ENCODE results near the gene SGMS1. TPM values are rescaled to one million over a fixed set of nuclear protein-coding genes. Genes with fewer than 3 reads are reported as not detected.

SGMS1 gene
- total RNA-seq, 2 donors from 2014 or later, result 32.5 to 35.9 TPM

- H3K9me3 ChIP-seq, result no peaks in the 10 kb centered on the region
- H3K4me3 ChIP-seq, result peak overlapping the region; percentile 27 to 43
- peak; percentile 63 for DNase-seq (ENCODE audit: low spot score)
- H3K27me3 ChIP-seq, result no peaks in the 10 kb centered on the region
- TF ChIP-seq CTCF (IDR thresholded peaks at IDR 0.05), result no peak
- H3K27ac ChIP-seq, result peak overlapping the region; percentile 32 to 89
- H3K36me3 ChIP-seq, result no peaks in the 10 kb centered on the region
- peaks cover 0 to 47% of the 10 kb centered on the region in 2 donors for H3K4me1 ChIP-seq
These were observed 296.7 kb downstream of the SGMS1 start for GRCh38 chr10:50326757-50327701.

DNA sequence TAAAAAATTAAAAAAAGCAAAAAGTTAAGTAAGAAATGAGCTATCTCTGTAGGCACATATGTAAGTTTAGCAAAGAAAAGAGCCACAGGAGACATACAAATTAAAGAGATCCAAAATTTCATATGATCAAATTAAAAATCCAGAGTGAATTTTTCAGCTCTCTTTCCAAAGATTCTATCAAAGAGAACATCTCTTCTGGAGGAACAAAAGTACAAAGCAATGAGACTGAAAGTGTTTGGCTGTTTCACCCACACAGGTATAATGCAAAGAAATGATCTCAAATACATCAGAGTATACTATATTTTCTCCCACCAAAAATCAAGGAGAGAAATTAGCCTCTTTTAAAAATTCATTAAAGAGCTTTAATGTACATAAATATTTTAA, 297.6 kb downstream of the SGMS1 start:
- Histone ChIP-seq H3K4me1 (peaks cover 0 to 54% of the 10 kb centered on the region in 2 donors), H3K36me3 (no peaks in the 10 kb centered on the region), H3K9me3 (no peaks in the 10 kb centered on the region), H3K27ac (peak overlapping the region; percentile 71 to 89), H3K4me3 (peak overlapping the region; percentile 29 to 43), H3K27me3 (no peaks in the 10 kb centered on the region)
- DNase-seq (ENCODE audit: low spot score), result no peak
- TF ChIP-seq CTCF (IDR thresholded peaks at IDR 0.05), result no peak

- Histone ChIP-seq H3K4me3 (peak overlapping the region; percentile 29 to 43), H3K36me3 (no peaks in the 10 kb centered on the region), H3K9me3 (no peaks in the 10 kb centered on the region), H3K4me1 (peaks cover 0 to 56% of the 10 kb centered on the region in 2 donors), H3K27ac (peak overlapping the region; percentile 71 to 89), H3K27me3 (no peaks in the 10 kb centered on the region)
- DNase-seq (ENCODE audit: low spot score), result peak; percentile 86
- no peak for TF ChIP-seq CTCF (IDR thresholded peaks at IDR 0.05)
These were observed 298.1 kb downstream of the SGMS1 start for GRCh38 chr10:50325449-50326171.

GRCh38 chr10:50324680-50325393, 298.9 kb downstream of the SGMS1 start:
- Histone ChIP-seq H3K9me3 (no peaks in the 10 kb centered on the region), H3K36me3 (no peaks in the 10 kb centered on the region), H3K27ac (peak overlapping the region; percentile 71 to 89), H3K27me3 (no peaks in the 10 kb centered on the region), H3K4me1 (peaks cover 0 to 56% of the 10 kb centered on the region in 2 donors), H3K4me3 (no peak overlapping the region)
- TF ChIP-seq CTCF (IDR thresholded peaks at IDR 0.05), result no peak
- DNase-seq (ENCODE audit: low spot score), result no peak

DNA sequence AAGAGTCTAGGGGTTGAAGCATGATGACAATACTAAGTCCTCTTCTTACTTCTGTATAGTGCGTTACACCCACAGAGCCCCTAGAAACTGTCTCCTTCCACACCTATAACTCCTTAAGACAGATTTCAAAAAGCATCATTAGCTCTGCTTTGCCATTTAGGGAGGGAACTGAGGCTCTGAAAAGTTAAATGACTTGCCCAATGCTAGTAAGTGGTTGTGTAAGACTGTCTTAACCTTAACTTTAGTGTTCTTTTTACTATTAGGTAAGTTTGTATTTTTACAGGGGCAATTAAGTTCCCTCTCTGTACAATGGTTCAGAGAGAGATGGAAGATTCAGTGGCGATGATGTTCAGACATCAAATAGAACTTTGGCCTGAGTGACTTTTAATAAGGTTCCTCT, 299.7 kb downstream of the SGMS1 start:
- H3K36me3 ChIP-seq, result no peaks in the 10 kb centered on the region
- H3K27me3 ChIP-seq, result no peaks in the 10 kb centered on the region
- H3K4me1 ChIP-seq, result peaks cover 0 to 54% of the 10 kb centered on the region in 2 donors
- no peak for TF ChIP-seq CTCF (IDR thresholded peaks at IDR 0.05)
- H3K4me3 ChIP-seq, result no peak overlapping the region
- H3K9me3 ChIP-seq, result no peaks in the 10 kb centered on the region
- DNase-seq (ENCODE audit: low spot score), result no peak
- H3K27ac ChIP-seq, result peak overlapping the region; percentile 11 to 89

Measured in right atrium auricular region (tissue), 2 donors.